SK-N-SH treated with all-trans-retinoic acid at 6 μM for 48 hours (cell line): ENCODE measurements around the gene AP2A2.

ENCODE experiments used
- ATAC-seq: fragments of 200-7000 bp; cut with Tn5 transposase; 3 replicates; pipeline ENCODE4 v1.9.1; 2020; ENCODE audit warnings: mild to moderate bottlenecking, moderate library complexity
- ARNTL ChIP-seq: fragments of 450-650 bp; formaldehyde crosslinking; IDR thresholded peaks from 2 replicates; pipeline ENCODE4 v1.5.0; 2020; ENCODE audit warnings: low read depth, mild to moderate bottlenecking, moderate library complexity, borderline replicate concordance
- CSRNP3 ChIP-seq: fragments of 250-450 bp; sonication (Bioruptor Pico); IDR thresholded peaks from 2 replicates; pipeline ENCODE4 v1.5.1; 2021; ENCODE audit warnings: mild to moderate bottlenecking, moderate library complexity
- ESRRG ChIP-seq: fragments of 250-450 bp; sonication (Bioruptor Pico); IDR thresholded peaks from 2 replicates; pipeline ENCODE4 v1.6.1; 2021; ENCODE audit warnings: mild to moderate bottlenecking
- GLIS3 ChIP-seq: fragments of 250-450 bp; sonication (Bioruptor Pico); IDR thresholded peaks from 2 replicates; pipeline ENCODE4 v1.5.0; 2020; ENCODE audit warnings: mild to moderate bottlenecking, moderate library complexity
- ISL1 ChIP-seq: fragments of 250-450 bp; sonication (Bioruptor Pico); IDR thresholded peaks from 2 replicates; pipeline ENCODE4 v2.1.2; 2022; ENCODE audit warnings: mild to moderate bottlenecking, moderate library complexity
- PATZ1 ChIP-seq: fragments of 250-450 bp; sonication (Bioruptor Pico); IDR thresholded peaks from 2 replicates; pipeline ENCODE4 v1.8.0; 2020; ENCODE audit warnings: mild to moderate bottlenecking, moderate library complexity, borderline replicate concordance
- PPARA ChIP-seq: fragments of 250-450 bp; sonication (Bioruptor Pico); IDR thresholded peaks from 2 replicates; pipeline ENCODE4 v1.5.0; 2020; ENCODE audit warnings: mild to moderate bottlenecking, borderline replicate concordance
- RARB ChIP-seq: fragments of 250-450 bp; sonication (Bioruptor Pico); IDR thresholded peaks from 2 replicates; pipeline ENCODE4 v1.8.0; 2021; ENCODE audit warnings: mild to moderate bottlenecking, moderate library complexity
- SNAI2 ChIP-seq: fragments of 250-450 bp; sonication (Bioruptor Pico); IDR thresholded peaks from 2 replicates; pipeline ENCODE4 v1.5.0; 2020; ENCODE audit warnings: mild to moderate bottlenecking, moderate library complexity
- TOX ChIP-seq: fragments of 250-450 bp; sonication (Bioruptor Pico); IDR thresholded peaks from 2 replicates; pipeline ENCODE4 v1.8.0; 2021; ENCODE audit warnings: mild to moderate bottlenecking, moderate library complexity, borderline replicate concordance
- TSHZ2 ChIP-seq: fragments of 250-450 bp; sonication (Bioruptor Pico); IDR thresholded peaks from 2 replicates; pipeline ENCODE4 v1.5.0; 2020; ENCODE audit warnings: mild to moderate bottlenecking, moderate library complexity
- ZC3H10 ChIP-seq: fragments of 250-450 bp; sonication (Bioruptor Pico); IDR thresholded peaks from 2 replicates; pipeline ENCODE4 v1.5.1; 2021; ENCODE audit warnings: mild to moderate bottlenecking, moderate library complexity
- ZFP30 ChIP-seq: fragments of 450-650 bp; formaldehyde crosslinking; IDR thresholded peaks from 2 replicates; pipeline ENCODE4 v1.5.0; 2022; ENCODE audit warnings: mild to moderate bottlenecking, moderate library complexity
- ZNF565 ChIP-seq: fragments of 450-650 bp; formaldehyde crosslinking; conservative IDR thresholded peaks from 2 replicates; pipeline ENCODE4 v1.5.0; 2020; ENCODE audit warnings: low read depth, mild to moderate bottlenecking, moderate library complexity
- ZNF70 ChIP-seq: fragments of 450-650 bp; formaldehyde crosslinking; IDR thresholded peaks from 2 replicates; pipeline ENCODE4 v1.5.0; 2020; ENCODE audit warnings: mild to moderate bottlenecking, moderate library complexity
- ZNF8 ChIP-seq: fragments of 450-650 bp; formaldehyde crosslinking; IDR thresholded peaks from 2 replicates; pipeline ENCODE4 v1.5.0; 2020; ENCODE audit warnings: mild to moderate bottlenecking, moderate library complexity
- TF ChIP-seq, protein P1 (sequence below): fragments of 250-450 bp; sonication (Bioruptor Pico); IDR thresholded peaks from 2 replicates; pipeline ENCODE4 v1.5.1; 2020; ENCODE audit warnings: low read depth, mild to moderate bottlenecking, moderate library complexity
- TF ChIP-seq, protein P2 (sequence below): fragments of 250-450 bp; sonication (Bioruptor Pico); IDR thresholded peaks from 2 replicates; pipeline ENCODE4 v1.8.0; 2021; ENCODE audit warnings: low read depth, mild to moderate bottlenecking, moderate library complexity, borderline replicate concordance

AP2A2 gene

GRCh38 chr11:953512-953911, 27.8 kb downstream of the AP2A2 start:
- no peak for TF ChIP-seq ZNF8 (CRISPR knock-in tag)
- no peak for TF ChIP-seq ZNF70 (CRISPR knock-in tag)
- TF ChIP-seq ZC3H10, result no peak
- no peak for TF ChIP-seq GLIS3 (CRISPR knock-in tag)
- TF ChIP-seq PPARA (CRISPR knock-in tag), result no peak
- no peak for TF ChIP-seq PATZ1 (CRISPR knock-in tag)
- no peak for TF ChIP-seq RARB (CRISPR knock-in tag)
- no peak for TF ChIP-seq ZNF565 (CRISPR knock-in tag)
- TF ChIP-seq TOX (CRISPR knock-in tag), result no peak
- no peak for TF ChIP-seq ARNTL
- no peak for ATAC-seq

DNA sequence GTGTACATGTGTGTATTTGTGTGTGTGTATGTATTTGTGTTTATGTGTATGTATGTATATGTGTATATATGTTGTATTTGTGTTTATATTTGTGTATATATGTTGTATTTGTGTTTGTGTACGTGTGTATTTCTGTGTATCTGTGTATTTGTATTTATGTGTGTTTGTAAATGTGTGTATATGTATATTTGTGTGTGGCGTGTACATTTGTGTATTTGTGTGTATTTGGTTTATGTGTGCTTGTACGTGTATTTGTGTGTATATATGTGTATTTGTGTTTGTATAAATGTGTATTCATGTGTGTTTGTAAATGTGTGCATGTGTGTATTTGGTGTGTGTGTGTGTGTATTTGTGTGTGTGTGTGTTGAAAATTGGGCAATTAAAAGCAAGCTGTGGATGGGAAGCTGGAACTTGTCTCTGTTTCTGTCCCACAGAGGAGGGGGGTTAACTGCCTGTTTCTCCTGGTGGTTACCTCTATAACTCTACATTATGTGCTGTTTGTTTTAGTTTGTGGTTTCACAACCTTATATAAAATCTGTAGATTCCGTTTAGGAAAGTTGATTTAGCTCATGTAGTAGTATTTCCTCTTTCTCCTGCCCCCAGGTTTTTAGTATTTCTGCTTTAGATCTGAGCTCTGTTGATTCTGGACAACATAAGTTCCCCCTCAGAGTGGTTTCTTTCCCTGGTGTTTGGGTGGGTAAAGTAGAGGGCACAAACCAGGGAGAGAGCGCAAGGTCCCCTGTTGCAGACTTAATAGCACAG, 28.9 kb downstream of the AP2A2 start:
- no peak for TF ChIP-seq ESRRG (CRISPR knock-in tag)
- TF ChIP-seq, protein P1, sequence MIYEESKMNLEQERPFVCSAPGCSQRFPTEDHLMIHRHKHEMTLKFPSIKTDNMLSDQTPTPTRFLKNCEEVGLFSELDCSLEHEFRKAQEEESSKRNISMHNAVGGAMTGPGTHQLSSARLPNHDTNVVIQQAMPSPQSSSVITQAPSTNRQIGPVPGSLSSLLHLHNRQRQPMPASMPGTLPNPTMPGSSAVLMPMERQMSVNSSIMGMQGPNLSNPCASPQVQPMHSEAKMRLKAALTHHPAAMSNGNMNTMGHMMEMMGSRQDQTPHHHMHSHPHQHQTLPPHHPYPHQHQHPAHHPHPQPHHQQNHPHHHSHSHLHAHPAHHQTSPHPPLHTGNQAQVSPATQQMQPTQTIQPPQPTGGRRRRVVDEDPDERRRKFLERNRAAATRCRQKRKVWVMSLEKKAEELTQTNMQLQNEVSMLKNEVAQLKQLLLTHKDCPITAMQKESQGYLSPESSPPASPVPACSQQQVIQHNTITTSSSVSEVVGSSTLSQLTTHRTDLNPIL (CRISPR knock-in tag), result no peak
- TF ChIP-seq RARB (CRISPR knock-in tag), result no peak
- TF ChIP-seq, protein P2, sequence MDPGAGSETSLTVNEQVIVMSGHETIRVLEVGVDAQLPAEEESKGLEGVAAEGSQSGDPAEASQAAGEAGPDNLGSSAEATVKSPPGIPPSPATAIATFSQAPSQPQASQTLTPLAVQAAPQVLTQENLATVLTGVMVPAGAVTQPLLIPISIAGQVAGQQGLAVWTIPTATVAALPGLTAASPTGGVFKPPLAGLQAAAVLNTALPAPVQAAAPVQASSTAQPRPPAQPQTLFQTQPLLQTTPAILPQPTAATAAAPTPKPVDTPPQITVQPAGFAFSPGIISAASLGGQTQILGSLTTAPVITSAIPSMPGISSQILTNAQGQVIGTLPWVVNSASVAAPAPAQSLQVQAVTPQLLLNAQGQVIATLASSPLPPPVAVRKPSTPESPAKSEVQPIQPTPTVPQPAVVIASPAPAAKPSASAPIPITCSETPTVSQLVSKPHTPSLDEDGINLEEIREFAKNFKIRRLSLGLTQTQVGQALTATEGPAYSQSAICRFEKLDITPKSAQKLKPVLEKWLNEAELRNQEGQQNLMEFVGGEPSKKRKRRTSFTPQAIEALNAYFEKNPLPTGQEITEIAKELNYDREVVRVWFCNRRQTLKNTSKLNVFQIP (CRISPR knock-in tag), result no peak
- no peak for TF ChIP-seq ZNF565 (CRISPR knock-in tag)
- no peak for TF ChIP-seq ISL1 (CRISPR knock-in tag)
- TF ChIP-seq CSRNP3 (CRISPR knock-in tag), result no peak
- TF ChIP-seq SNAI2, result no peak
- no peak for TF ChIP-seq TSHZ2 (CRISPR knock-in tag)
- TF ChIP-seq PPARA (CRISPR knock-in tag), result no peak
- no peak for ATAC-seq

- no peak for ATAC-seq
- TF ChIP-seq ARNTL (no peak), ZFP30 (no peak)
Measured at GRCh38 chr11:955154-956063, 29.7 kb downstream of the AP2A2 start.
